ENCODE data around the gene FLNC.

GRCh38 chr7:128845987-128846386 is 15.8 kb downstream of the FLNC start:
- no peak for TF ChIP-seq CTCF (IDR thresholded peaks at IDR 0.05 in 8 of 11, conservative IDR thresholded peaks at IDR 0.05 in 3 of 11)
- TF ChIP-seq POLR2A (IDR thresholded peaks at IDR 0.05), result no peak
- no peak for TF ChIP-seq POLR2AphosphoS5 (IDR thresholded peaks at IDR 0.05)
